DOHH2 (cell line): ENCODE data around the gene RAB17.

Experiments
- EZH2phosphoT487 ChIP-seq: fragments of 200-600 bp; sonication (generic); IDR thresholded peaks from 2 replicates; pipeline ENCODE4 v1.6.1; 2017; ENCODE audit warnings: borderline replicate concordance, mild to moderate bottlenecking, antibody characterized with exemption, low read length, moderate library complexity, mixed read lengths
- TF ChIP-seq, protein P1 (sequence below): fragments of 200-600 bp; sonication (generic); IDR thresholded peaks from one replicate; pipeline ENCODE4 v1.5.1; 2014; ENCODE audit warnings: antibody characterized with exemption, mild to moderate bottlenecking, low read depth, low read length; ENCODE audit not compliant: poor library complexity, severe bottlenecking

DNA sequence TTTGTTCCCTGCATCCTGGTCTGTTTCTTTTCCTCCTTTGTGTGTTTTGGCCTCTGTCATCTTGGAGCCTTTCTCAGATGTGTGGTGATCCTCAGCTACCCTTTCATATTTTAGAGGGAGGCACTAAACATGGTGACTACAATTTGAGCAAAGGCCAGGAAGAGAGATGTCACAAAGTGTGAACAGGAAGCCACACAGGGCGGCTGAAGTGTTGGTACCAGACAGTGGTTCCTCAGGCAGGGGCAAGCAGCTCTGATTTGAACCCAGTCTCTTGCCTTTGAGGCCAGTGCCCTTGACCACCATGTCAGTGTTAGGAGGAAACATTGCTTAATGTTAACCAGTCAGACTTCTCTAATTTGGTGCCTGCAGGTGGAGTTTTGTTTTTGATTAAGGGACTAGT lies 46.0 kb upstream of the RAB17 start:
- TF ChIP-seq, protein P1, sequence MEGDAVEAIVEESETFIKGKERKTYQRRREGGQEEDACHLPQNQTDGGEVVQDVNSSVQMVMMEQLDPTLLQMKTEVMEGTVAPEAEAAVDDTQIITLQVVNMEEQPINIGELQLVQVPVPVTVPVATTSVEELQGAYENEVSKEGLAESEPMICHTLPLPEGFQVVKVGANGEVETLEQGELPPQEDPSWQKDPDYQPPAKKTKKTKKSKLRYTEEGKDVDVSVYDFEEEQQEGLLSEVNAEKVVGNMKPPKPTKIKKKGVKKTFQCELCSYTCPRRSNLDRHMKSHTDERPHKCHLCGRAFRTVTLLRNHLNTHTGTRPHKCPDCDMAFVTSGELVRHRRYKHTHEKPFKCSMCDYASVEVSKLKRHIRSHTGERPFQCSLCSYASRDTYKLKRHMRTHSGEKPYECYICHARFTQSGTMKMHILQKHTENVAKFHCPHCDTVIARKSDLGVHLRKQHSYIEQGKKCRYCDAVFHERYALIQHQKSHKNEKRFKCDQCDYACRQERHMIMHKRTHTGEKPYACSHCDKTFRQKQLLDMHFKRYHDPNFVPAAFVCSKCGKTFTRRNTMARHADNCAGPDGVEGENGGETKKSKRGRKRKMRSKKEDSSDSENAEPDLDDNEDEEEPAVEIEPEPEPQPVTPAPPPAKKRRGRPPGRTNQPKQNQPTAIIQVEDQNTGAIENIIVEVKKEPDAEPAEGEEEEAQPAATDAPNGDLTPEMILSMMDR = no peak
- TF ChIP-seq EZH2phosphoT487 = no peak
